ENCODE data around the gene BTN3A1.
A peak's percentile ranks its signal among the peaks of the same experiment; 100 is the strongest.
"Not testable (repeated sequence)": the region's sequence is repeated elsewhere in the genome, so short reads cannot be mapped to it uniquely, and the experiment has no call there.

The BTN3A1 gene

GRCh38 chr6:26401987-26402658, at the start of gene BTN3A1:
Gene BTN3A1 (plus strand): TSS chr6:26402275. CDS start chr6:26405564, 3,289 bp downstream.
- peak; percentile 8 to 58 for DNase-seq

GRCh38 chr6:26352315-26352714, 49.8 kb upstream of the BTN3A1 start:
- no peak for DNase-seq

GRCh38 chr6:26354162-26354561, 47.9 kb upstream of the BTN3A1 start:
- no peak for DNase-seq

- no peak for DNase-seq
Measured at GRCh38 chr6:26355366-26355765, 46.7 kb upstream of the BTN3A1 start.

- not testable (repeated sequence) for DNase-seq
Measured at GRCh38 chr6:26357543-26357942, 44.5 kb upstream of the BTN3A1 start.

- DNase-seq, result no peak
Measured at GRCh38 chr6:26358511-26358981, 43.5 kb upstream of the BTN3A1 start.

- no peak for DNase-seq
Measured at GRCh38 chr6:26359765-26360164, 42.3 kb upstream of the BTN3A1 start.

GRCh38 chr6:26360451-26361416, 41.3 kb upstream of the BTN3A1 start:
- DNase-seq, result no peak

GRCh38 chr6:26361544-26361943, 40.5 kb upstream of the BTN3A1 start:
- no peak for DNase-seq

GRCh38 chr6:26362093-26362835, 39.8 kb upstream of the BTN3A1 start:
- no peak for DNase-seq

- DNase-seq, result no peak
Measured at GRCh38 chr6:26362836-26363220, 39.2 kb upstream of the BTN3A1 start.

GRCh38 chr6:26363882-26364701, 38.0 kb upstream of the BTN3A1 start:
- no peak for DNase-seq

- no peak for DNase-seq
Measured at GRCh38 chr6:26365633-26365995, 36.5 kb upstream of the BTN3A1 start.

- DNase-seq, result peak in 1 of 2 experiments; percentile 9
Measured at GRCh38 chr6:26366504-26366903, 35.6 kb upstream of the BTN3A1 start.

GRCh38 chr6:26367114-26367513, 35.0 kb upstream of the BTN3A1 start:
- no peak for DNase-seq

- not testable (repeated sequence) for DNase-seq
Measured at GRCh38 chr6:26371813-26372212, 30.3 kb upstream of the BTN3A1 start.

- DNase-seq, result no peak
Measured at GRCh38 chr6:26372308-26373144, 29.5 kb upstream of the BTN3A1 start.

GRCh38 chr6:26375270-26375669, 26.8 kb upstream of the BTN3A1 start:
- DNase-seq, result no peak

GRCh38 chr6:26377719-26378118, 24.4 kb upstream of the BTN3A1 start:
- no peak for DNase-seq

- not testable (repeated sequence) for DNase-seq
Measured at GRCh38 chr6:26378143-26378542, 23.9 kb upstream of the BTN3A1 start.

GRCh38 chr6:26379292-26379691, 22.8 kb upstream of the BTN3A1 start:
- no peak for DNase-seq
